Subcutaneous preadipocyte (primary cell): Measurements from ENCODE around the gene SLC9C2. TPM values are rescaled to one million over a fixed set of nuclear protein-coding genes. Genes with fewer than 3 reads are reported as not detected.

Source experiments
- total RNA-seq: library from RNA; depleted of rRNA; stranded (reverse); fragments of >200 nt; gene quantifications from 2 replicates; pipeline ENCODE4 v1.2.3, GENCODE V29; 2012

The SLC9C2 gene, protein sequence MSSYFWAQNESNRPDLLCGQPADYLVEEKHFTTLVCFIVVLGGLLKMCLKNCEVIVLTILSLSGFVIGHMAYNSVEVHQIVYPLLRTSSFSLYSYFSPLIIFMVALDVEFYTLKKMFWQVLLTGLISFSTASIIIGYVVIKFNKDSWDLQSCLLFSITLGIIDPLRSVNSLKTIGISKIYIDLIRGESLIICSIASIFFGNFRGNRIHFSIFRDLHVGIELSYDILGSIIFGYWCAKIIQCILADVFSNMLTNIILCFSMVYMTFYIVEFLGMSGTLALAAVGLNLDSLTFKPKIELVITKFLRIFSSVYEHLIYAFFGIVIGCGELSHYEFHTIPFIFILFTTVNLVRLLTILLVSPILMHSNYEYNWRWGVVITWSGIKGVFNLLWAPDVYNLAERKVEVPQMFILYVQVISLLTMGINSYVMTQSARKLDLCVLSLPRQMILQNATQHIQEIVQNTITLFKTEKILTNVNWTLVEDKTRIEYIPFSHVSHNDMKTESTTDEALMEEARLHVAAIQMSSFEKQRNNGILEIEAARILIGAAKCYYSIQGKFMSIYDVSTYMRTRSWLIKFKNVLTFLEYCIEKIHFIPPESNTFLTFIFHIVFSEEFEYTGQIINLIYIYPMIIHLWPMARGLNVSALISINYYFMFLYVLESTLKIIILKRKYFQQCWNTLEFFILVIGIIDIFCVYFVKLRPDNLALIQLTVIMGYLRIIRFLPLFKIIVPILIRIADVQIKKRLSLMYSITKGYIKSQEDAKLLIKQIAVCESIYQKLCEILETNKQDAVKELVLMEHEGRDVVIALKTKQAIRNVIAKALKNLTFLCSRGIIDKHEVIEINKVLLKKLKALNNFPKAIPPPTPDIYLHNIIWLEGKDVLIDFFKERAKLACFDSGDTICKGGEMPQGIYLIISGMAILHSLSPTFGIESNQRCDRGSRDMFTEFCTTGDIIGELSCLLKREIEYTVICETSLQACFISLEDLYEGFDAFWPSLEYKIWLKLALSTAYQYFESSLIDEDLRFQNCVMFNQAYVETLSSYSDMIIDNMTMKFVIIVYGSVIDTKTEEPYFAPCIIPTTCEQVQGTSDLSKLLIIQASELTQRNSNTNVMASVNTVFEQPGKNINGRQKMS
- not detected in 2 replicates for total RNA-seq

GRCh38 chr1:173603056-173603591, at the start of gene SLC9C2:
SLC9C2 (minus strand) TSS chr1:173603072; CDS start chr1:173601776, 1,296 bp downstream.

GRCh38 chr1:173635116-173635515, 32.2 kb upstream of the SLC9C2 start, which contains the start of gene TEX50:
TEX50 (plus strand) TSS chr1:173635338; CDS start chr1:173635522, 184 bp downstream.

GRCh38 chr1:173477286-173478093, 125.4 kb downstream of the SLC9C2 start, which contains the start of gene PRDX6:
PRDX6 (plus strand) TSS chr1:173477335; CDS start chr1:173477398, 63 bp downstream.

Other genes starting within 250 kb of the SLC9C2 start
- gene PRDX6, start 125.7 kb downstream of the SLC9C2 start, total RNA-seq: 213 and 220 TPM in 2 replicates
- not detected in 2 replicates for gene TEX50, start 32.3 kb upstream of the SLC9C2 start, total RNA-seq
- gene ANKRD45, start 66.8 kb upstream of the SLC9C2 start, total RNA-seq: not detected in 2 replicates
- gene KLHL20, start 111.9 kb upstream of the SLC9C2 start, total RNA-seq: 18.7 and 19.2 TPM in 2 replicates
- 23.5 and 35.8 TPM in 2 replicates for gene DARS2, start 221.6 kb upstream of the SLC9C2 start, total RNA-seq
- gene CENPL, start 221.8 kb upstream of the SLC9C2 start, total RNA-seq: 15.8 and 24.2 TPM in 2 replicates